ENCODE data around the gene EEF1A1.
"Not testable (repeated sequence)": the region's sequence is repeated elsewhere in the genome, so short reads cannot be mapped to it uniquely, and the experiment has no call there.

Gene EEF1A1

DNA sequence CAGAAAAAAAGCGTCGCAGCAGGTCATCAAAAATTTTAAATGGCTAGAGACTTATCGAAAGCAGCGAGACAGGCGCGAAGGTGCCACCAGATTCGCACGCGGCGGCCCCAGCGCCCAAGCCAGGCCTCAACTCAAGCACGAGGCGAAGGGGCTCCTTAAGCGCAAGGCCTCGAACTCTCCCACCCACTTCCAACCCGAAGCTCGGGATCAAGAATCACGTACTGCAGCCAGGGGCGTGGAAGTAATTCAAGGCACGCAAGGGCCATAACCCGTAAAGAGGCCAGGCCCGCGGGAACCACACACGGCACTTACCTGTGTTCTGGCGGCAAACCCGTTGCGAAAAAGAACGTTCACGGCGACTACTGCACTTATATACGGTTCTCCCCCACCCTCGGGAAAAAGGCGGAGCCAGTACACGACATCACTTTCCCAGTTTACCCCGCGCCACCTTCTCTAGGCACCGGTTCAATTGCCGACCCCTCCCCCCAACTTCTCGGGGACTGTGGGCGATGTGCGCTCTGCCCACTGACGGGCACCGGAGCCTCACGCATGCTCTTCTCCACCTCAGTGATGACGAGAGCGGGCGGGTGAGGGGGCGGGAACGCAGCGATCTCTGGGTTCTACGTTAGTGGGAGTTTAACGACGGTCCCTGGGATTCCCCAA is at the start of gene EEF1A1:
TSS of gene EEF1A1 (minus strand) at position 345 of the 663 bp plus-strand sequence. CDS start 1,006 bp downstream, outside the sequence.
- peak; percentile 97 for DNase-seq

DNA sequence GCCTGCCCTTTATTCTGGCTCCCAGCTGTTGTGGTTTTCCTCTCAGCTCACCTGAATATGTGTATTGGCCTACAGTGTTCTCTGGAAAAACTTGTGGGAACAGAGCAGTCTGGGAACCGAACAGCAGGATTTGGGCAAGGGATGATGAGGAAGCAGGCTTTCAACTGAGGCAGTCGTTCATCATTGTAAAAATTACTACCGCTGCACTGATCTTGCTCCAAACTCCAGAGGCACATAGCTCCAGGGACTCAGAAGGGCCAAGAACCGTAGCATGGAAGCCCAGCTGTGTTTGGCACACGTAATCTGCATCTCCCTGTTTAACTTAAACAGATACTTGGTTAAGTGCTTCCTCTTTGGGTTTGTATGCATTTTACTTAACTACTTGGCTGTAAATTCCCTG is 48.3 kb upstream of the EEF1A1 start:
- no peak for DNase-seq

DNA sequence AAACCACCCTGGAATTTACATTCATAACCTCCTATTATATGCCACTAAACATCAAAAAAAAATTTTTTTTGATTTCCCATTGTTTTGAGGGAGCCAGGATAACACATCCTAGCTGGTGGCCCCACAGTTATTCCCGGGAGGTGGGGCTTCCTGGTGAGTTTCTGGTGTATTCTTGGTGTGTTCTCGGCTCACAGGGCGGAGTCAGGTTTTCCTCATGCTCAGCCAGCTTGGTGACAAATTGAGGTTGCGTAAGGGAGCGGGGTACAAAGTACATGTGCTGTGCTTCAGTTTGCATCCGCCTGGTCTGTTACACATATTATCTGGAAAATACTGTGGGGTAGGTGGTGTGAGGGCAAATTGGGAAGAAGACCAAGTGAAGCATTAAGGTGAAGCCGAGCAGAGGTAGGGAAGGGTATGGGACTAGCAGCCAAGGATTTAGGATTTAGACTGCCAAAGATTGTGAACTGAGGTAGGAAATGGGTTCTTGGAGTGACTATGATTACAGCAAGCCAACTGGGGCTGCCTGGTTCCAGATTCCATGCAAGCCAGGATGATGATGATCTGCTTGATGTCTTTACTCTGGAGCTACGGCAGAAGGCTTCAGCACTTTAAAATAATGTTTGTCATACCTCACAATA is 46.2 kb upstream of the EEF1A1 start:
- no peak for DNase-seq

DNA sequence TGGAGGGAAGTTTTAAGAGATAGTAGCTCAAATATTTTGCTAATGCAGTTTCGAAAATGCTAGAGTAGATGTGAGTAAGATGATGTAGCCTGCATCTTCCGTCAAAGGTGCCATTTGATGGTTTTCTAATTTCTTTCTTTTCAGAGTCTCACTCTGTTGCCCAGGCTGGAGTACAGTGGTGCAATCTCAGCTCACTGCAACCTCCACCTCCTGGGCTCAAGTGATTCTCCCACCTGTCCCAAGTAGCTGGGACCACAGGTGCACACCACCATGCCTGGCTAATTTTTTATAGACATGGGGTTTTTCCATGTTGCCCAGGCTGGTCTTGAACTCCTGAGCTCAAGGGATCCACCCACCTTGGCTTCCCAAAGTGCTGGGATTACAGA is 45.6 kb upstream of the EEF1A1 start:
- DNase-seq: not testable (repeated sequence)

DNA sequence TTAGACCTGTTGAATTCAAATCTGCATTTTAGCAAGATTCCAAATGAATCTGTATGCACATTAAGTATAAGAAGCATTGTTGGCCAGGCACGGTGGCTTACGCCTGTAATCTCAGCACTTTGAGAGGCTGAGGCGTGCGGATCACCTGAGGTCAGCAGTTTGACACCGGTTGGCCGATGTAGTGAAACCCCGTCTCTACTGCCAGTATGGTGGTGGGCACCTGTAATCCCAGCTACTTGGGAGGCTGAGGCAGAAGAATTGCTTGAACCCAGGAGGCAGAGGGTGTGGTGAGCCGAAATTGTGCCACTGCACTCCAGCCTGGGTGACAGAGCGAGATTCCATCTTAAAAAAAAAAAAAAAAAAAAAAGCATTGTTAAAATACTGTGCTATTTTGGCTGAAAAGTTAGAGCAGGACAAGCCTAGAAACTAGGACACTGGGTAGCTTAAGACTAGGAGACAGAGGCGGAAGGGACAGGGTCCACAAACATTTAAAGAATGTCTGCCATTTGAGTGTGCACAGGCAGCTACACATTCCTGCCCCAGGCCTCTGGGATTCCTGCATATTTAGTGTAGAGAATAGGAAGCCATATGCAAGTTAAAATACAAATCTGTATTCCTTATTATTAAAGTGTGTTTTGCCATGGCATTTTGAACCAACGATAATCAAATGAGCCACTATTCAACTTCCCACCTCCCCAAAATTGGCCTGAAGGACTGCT is 45.1 kb upstream of the EEF1A1 start:
- no peak for DNase-seq

DNA sequence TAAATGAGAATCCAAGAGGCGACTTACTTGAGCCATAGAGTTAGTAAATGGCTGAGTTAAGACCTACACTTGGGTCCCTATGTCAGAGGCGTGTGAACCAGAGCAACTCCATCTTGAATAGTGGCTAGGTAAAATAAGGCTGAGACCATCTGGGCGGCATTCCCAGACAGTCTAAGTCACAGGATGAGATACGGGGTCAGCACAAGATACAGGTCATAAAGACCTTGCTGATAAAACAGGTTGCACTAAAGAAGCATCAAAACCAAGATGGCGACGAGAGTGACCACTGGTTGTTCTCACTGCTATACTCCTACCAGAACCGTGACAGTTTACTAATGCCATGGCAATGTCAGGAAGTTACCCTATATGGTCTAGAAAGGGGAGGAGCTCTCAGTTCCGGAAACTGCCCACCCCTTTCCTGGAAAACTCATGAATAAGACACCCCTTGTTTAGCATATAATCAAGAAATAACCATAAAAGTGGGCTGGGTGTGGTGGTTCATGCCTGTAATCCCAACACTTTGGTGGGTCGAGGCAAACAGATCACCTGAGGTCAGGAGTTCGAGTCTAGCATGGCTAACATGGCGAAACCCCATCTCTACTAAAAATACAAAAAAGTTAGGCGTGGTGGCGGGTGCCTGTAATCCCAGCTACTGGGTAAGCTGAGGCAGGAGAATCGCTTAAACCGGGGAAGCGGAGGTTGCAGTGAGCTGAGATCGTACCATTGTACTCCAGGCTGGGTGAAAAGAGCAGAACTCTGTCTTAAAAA is 43.9 kb upstream of the EEF1A1 start:
- DNase-seq: no peak

DNA sequence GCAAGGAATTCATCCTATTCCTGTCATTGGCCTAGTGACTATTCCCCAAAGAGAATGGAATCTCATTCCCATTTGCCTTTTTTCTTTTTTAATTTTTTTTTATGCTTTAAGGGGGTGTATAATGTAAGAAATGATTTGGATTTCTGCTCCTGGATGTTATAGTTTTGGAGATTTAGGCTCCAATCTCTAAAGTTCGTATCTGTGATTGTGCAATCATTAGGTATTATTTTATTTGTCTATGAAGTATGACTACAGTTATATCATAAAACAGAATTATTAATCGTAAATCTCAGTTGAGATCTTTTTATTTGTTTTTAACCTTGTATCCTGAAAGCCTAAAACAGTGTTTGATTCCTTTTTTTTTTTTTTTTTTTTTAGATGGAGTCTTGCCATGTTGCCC is 41.7 kb upstream of the EEF1A1 start:
- no peak for DNase-seq

DNA sequence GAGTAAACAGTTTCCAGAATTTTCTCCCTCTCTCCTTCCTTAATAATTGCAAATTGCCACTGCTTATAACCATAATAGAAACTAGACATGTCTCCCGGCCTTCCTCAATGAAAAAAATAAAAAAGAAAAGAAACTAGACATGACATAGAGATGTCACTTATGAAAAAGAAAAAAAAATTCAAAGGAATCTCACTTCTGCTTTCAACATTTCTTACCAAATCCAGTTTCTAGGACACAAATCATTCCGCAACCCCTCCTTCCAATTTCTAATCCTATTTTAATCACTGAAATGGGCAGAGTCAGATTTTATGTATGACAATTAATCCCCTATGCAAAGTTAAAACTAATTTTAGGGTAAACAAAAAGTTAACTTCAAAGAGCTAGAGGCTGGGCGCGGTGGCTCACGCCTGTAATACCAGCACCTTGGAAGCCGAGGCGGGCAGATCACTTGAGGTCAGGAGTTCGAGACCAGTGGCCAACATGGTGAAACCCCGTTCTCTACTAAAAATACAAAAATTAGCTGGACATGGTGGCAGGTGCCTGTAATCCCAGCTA is 40.1 kb upstream of the EEF1A1 start:
- DNase-seq: no peak

DNA sequence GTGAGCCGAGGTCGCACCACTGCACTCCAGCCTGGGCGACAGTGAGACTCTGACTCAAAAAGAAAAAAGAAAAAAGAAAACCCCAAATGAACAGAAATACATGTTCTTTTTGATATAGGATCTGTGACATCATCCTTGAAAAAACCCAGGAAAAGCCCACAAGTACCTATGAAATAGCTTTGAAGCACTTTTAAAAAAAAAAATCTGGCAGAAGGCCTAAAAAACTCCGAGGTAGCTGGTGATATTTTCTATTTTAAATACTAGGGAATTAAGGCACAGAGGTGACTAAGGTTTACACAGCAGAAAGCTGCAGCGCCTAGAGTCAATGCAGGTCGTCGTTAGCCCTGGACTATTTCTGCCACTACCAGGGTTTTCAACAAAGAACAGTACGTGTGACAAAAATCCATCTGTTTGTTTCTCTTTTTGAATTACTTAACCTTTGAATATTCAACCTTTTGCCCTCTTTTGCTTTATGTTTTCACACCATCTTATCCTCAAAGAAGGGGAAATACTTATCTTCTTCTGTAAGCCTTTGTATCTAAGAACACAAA is 39.4 kb upstream of the EEF1A1 start:
- no peak for DNase-seq

DNA sequence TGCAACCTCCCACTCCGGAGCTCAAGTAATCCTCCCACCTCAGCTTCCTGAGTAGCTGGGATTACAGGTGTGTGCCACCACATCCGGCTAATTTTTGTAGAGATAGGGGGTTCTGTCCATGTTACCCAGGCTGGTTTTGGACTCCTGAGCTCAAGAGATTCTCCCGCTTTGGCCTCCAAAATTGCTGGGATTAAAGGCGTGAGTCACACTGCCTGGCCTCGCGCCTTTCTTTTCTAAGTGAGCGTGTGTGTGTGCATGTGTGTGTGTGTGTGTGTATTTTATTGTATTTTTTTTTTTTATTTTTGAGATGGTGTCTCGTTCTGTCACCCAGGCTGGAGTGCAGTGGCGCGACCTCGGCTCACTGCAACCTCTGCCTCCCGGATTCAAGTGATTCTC is 38.6 kb upstream of the EEF1A1 start:
- not testable (repeated sequence) for DNase-seq

DNA sequence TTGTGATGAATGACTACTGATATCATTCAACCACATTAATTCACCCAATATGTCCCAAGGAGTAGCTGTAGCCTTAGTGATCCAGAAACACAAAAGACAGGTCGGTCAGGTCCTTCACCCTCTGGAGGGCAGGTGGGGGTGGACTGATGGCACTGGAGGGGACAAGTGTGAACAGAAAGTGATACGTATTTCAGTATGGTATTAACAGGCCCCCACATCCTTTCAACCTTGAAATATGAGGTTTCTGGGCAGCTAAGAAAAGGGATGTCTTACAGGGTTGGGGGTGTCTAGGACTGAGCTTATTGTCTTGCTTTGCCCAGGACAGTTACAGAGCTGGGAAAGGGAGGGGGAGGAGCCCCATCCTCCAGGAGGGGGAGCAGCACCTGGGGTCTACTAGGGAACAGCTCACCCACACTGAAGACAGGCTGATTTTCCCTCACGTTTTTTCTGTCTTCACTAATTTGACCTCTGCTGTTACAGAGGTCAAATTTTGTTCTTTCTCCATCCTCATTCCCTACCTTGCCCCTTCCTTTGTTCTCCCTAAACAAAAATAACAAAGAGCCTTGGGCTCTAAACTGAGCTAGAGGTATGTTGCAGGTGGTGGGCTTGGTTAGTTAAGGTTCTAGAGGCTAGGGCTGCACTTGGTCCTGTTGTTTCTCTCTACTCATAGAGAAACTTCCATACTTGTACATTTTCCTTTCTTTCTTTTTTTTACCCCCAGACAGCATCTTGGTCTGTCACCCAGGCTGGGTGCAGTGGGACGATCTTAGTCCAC is 38.0 kb upstream of the EEF1A1 start:
- DNase-seq: no peak

DNA sequence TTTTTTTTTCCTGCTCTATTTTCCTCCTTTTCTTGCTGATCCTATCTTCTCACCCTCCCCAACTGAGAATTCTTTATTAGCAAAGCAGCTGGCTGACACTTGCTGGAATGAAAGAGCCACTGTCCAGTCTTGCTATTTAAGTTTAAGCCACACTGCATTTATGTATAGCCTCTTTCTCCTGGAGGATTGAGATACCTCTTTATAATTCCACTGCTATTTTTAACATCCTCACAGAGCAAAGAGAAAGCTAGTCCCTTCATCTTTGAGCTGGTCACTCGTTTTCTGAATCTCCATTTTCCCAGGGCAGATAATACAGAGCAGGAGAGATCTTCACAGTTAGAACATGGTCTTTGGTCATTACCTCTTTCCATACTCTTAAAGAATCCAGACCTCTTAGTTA is 36.0 kb upstream of the EEF1A1 start:
- DNase-seq: no peak

DNA sequence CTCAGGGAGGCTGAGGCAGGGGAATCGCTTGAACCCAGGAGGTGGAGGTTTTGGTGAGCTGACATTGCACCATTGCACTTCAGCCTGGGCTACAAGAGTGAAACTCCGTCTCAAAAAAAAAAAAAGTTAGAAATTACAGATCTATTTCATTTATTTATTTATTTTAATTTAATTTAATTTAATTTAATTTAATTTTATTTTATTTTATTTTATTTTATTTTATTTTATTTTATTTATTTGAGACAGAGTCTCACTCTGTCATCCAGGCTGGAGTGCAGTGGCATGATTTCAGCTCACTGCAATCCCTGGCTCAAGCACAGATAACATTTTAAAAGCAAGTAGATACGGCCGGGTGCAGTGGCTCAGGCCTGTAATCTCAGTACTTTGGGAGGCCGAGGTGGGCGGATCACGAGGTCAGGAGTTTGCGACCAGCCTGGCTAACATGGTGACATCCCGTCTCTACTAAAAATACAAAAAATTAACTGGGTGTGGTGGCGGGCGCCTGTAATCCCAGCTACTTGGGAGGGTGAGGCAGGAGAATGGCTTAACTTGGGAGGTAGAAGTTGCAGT is 34.6 kb upstream of the EEF1A1 start:
- not testable (repeated sequence) for DNase-seq

DNA sequence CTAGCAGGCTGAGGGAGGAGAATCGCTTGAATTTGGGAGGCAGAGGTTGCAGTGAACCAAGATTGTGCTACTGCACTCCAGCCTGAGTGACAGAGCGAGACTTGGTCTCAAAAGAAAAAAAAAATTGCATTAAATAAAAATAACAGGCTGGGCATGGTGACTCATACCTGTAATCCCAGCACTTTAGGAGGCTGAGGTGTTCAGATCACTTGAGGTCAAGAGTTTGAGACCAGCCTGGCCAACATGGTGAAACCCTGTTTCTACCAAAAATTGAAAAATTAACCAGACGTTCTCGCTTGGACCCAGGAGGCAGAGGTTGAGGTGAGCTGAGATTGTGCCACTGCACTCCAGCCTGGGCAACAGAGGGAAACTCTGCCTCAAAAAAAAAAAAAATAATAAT is 30.3 kb upstream of the EEF1A1 start:
- DNase-seq: not testable (repeated sequence)

DNA sequence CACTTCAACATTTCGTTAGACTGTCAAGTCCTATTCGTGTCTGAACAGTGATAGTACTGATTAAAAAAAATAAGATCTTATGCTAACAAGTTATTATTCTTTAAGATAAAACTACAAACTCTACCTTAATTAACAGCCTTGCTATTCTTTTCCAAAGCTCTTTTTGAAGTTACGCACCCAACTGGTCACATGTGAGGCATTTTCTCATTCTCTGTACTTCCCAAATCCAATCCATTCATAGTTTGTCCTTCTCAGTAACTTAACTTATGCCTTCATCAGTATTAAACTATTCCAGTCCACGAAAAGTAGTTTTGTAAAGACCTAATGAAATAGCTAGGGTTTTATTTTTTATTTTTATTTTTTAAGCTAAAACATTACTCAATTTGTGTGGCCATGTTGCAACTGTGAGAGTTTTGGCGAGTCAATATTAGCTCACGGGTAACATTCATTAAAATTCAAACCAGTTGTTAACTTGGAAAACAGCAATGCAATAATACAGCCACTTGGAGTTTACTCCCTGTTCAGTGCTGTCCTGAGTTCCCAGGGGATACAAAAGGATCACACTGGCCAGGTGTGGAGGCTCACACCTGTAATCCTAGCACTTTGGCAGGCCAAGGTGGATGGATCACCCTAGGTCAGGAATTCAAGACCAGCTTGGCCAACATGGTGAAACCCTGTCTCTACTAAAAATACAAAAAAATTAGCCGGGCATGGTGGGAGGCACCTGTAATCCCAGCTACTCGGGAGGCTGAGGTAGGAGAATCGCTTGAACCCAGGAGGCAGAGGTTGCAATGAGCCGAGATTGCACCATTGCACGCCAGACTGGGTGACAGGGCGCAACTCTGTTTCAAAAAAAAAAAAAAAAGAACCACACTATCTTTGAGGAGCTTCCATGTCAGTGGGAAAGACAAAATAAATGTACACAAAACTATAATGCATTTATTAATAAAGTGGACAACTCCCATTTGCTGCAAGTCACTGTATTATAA is 27.9 kb upstream of the EEF1A1 start:
- no peak for DNase-seq

DNA sequence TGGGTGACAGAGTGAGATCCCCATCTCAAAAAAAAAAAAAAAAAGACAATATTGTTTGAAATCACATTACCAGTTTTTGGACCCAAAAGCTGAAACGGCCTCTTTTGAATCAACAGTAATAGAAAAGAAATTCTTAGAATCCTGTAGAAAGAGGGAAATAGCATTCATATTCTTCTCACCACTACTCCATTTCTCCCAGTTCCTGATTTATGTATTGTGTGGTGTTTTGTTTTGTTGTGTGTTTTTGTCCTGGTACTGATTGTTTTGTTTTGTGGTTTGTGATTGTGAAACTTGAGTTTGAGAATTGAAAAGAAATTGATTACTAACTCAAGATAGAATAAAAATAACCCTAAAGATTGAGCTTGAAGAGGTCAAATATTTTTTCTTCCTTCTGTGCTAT is 26.2 kb upstream of the EEF1A1 start:
- DNase-seq: no peak

DNA sequence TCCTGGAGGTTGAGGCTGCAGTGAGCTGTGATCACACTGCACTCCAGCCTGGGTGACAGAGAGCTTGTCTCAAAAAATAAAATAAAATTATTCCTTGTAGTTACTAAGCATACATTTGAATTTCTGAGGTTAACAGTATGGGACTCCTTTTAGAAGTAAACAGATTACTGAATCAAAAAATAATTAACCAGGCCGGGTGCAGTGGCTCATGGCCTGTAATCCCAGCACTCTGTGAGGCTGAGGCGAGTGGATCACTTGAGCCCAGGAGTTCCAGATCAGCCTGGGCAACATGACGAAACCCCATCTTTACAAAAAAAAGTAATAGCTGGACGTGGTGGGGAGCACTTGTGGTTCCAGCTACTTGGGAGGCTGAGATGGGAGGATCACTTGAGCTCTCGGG is 22.1 kb upstream of the EEF1A1 start:
- DNase-seq: no peak

DNA sequence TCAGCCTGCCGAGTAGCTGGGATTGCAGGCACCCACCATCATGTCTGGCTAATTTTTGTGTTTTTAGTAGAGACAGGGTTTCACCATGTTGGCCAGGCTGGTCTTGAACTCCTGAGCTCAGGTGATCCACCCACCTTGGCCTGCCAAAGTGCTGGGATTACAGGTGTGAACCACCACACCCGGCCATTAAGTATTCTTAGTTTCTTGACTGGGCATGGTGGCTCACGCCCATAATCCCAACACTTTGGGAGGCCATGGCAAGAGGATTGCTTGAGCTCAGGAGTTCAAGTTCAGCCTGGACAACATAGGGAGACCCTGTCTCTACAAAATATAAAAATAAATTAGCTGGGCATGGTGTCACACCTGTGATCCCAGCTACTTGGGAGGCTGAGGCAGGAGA is 21.6 kb upstream of the EEF1A1 start:
- DNase-seq: not testable (repeated sequence)

DNA sequence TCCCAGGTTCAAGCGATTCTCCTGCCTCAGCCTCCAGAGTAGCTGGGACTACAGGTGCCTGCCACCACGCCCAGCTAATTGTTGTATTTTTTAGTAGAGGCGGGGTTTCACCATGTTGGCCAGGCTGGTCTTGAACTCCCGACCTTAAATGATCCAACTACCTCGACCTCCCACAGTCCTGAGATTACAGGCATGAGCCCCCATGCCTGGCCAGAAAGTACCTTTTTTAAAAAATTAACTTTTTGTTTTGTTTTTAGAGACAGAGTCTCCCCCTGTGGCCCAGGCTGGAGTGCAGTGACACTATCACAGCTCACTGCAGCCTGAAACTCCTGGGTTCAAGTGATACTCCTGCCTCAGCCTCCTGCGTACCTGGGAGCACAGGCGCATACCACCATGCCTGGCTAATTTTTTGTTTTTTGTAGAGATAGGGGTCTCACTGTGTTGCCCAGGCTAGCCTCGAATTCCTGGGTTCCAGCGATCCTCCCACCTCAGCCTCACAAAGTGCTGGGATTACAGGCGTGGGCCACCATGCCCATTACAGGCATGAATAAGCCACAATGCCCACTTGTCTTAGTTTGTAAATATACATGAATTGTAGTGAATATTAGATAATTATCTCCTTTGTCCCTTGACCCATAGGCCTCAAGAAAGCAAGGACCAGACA is 17.4 kb upstream of the EEF1A1 start:
- DNase-seq: no peak

DNA sequence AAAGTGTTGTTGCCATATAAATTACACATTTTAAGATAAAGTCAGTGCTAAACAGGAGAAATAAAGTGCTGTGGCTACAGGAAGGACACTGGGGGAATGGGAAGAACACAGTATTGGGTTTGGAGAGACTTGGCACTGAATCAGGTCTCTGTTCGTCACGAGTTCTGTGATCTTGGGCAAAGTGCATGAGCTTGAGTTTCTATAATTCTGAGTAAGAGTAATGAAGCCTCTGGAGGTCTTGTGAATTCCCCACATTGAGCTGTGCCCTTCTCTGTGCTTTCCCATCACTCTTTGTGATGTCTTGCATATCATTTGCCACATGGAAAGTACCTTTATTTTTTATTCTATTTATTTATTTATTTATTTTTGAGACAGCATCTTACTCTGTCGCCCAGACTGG is 16.8 kb upstream of the EEF1A1 start:
- no peak for DNase-seq
